ENCODE results near the gene HAO1. TPM values are rescaled to one million over a fixed set of nuclear protein-coding genes. Genes with fewer than 3 reads are reported as not detected.
"Not testable (repeated sequence)": the region's sequence is repeated elsewhere in the genome, so short reads cannot be mapped to it uniquely, and the experiment has no call there.

HAO1 gene
- total RNA-seq, 1 donor from 2014 or later: not detected

GRCh38 chr20:7848351-7848750, 91.9 kb downstream of the HAO1 start:
- no peak for DNase-seq (ENCODE audit: low spot score)
- TF ChIP-seq CTCF (IDR thresholded peaks at IDR 0.05; ENCODE audit: unreplicated experiment): no peak
- Mint-ChIP-seq H3K4me1 (ENCODE audit: unreplicated experiment) (no peaks in the 10 kb centered on the region), H3K27ac (ENCODE audit: unreplicated experiment) (no peak overlapping the region), H3K36me3 (ENCODE audit: low read depth, unreplicated experiment) (no peaks in the 10 kb centered on the region), H3K4me3 (ENCODE audit: unreplicated experiment) (no peak overlapping the region), H3K27me3 (ENCODE audit: unreplicated experiment) (peaks cover 2% of the 10 kb centered on the region), H3K9me3 (ENCODE audit: unreplicated experiment) (no peaks in the 10 kb centered on the region)

- TF ChIP-seq CTCF (IDR thresholded peaks at IDR 0.05; ENCODE audit: unreplicated experiment): no peak
- DNase-seq (ENCODE audit: low spot score): no peak
- Mint-ChIP-seq H3K36me3 (ENCODE audit: low read depth, unreplicated experiment) (no peaks in the 10 kb centered on the region), H3K27me3 (ENCODE audit: unreplicated experiment) (peaks cover 2% of the 10 kb centered on the region), H3K4me3 (ENCODE audit: unreplicated experiment) (no peak overlapping the region), H3K4me1 (ENCODE audit: unreplicated experiment) (no peaks in the 10 kb centered on the region), H3K27ac (ENCODE audit: unreplicated experiment) (no peak overlapping the region), H3K9me3 (ENCODE audit: unreplicated experiment) (no peaks in the 10 kb centered on the region)
These were observed 96.6 kb downstream of the HAO1 start for GRCh38 chr20:7843613-7844012.

- no peak for DNase-seq (ENCODE audit: low spot score)
- no peaks in the 10 kb centered on the region for H3K36me3 Mint-ChIP-seq (ENCODE audit: low read depth, unreplicated experiment)
- no peaks in the 10 kb centered on the region for H3K9me3 Mint-ChIP-seq (ENCODE audit: unreplicated experiment)
- peaks cover 2% of the 10 kb centered on the region for H3K27me3 Mint-ChIP-seq (ENCODE audit: unreplicated experiment)
- H3K4me1 Mint-ChIP-seq (ENCODE audit: unreplicated experiment): no peaks in the 10 kb centered on the region
- H3K4me3 Mint-ChIP-seq (ENCODE audit: unreplicated experiment): no peak overlapping the region
- TF ChIP-seq CTCF (IDR thresholded peaks at IDR 0.05; ENCODE audit: unreplicated experiment): no peak
- no peak overlapping the region for H3K27ac Mint-ChIP-seq (ENCODE audit: unreplicated experiment)
These were observed 98.3 kb downstream of the HAO1 start for GRCh38 chr20:7841971-7842310.

GRCh38 chr20:7841291-7841970, 98.8 kb downstream of the HAO1 start:
- H3K36me3 Mint-ChIP-seq (ENCODE audit: low read depth, unreplicated experiment): no peaks in the 10 kb centered on the region
- H3K27ac Mint-ChIP-seq (ENCODE audit: unreplicated experiment): no peak overlapping the region
- H3K27me3 Mint-ChIP-seq (ENCODE audit: unreplicated experiment): peaks cover 2% of the 10 kb centered on the region
- DNase-seq (ENCODE audit: low spot score): no peak
- H3K4me3 Mint-ChIP-seq (ENCODE audit: unreplicated experiment): no peak overlapping the region
- H3K9me3 Mint-ChIP-seq (ENCODE audit: unreplicated experiment): no peaks in the 10 kb centered on the region
- TF ChIP-seq CTCF (IDR thresholded peaks at IDR 0.05; ENCODE audit: unreplicated experiment): no peak
- H3K4me1 Mint-ChIP-seq (ENCODE audit: unreplicated experiment): no peaks in the 10 kb centered on the region

GRCh38 chr20:7836076-7836475, 104.2 kb downstream of the HAO1 start:
- Mint-ChIP-seq H3K4me1 (ENCODE audit: unreplicated experiment) (no peaks in the 10 kb centered on the region), H3K36me3 (ENCODE audit: low read depth, unreplicated experiment) (no peaks in the 10 kb centered on the region), H3K27me3 (ENCODE audit: unreplicated experiment) (no peaks in the 10 kb centered on the region), H3K27ac (ENCODE audit: unreplicated experiment) (no peak overlapping the region), H3K4me3 (ENCODE audit: unreplicated experiment) (no peak overlapping the region), H3K9me3 (ENCODE audit: unreplicated experiment) (no peaks in the 10 kb centered on the region)
- DNase-seq (ENCODE audit: low spot score): no peak
- TF ChIP-seq CTCF (IDR thresholded peaks at IDR 0.05; ENCODE audit: unreplicated experiment): no peak

- not testable (repeated sequence) for H3K4me3 Mint-ChIP-seq (ENCODE audit: unreplicated experiment); H3K27ac Mint-ChIP-seq (ENCODE audit: unreplicated experiment); H3K9me3 Mint-ChIP-seq (ENCODE audit: unreplicated experiment); H3K36me3 Mint-ChIP-seq (ENCODE audit: low read depth, unreplicated experiment); H3K27me3 Mint-ChIP-seq (ENCODE audit: unreplicated experiment); H3K4me1 Mint-ChIP-seq (ENCODE audit: unreplicated experiment); DNase-seq (ENCODE audit: low spot score)
These were observed 105.8 kb downstream of the HAO1 start for GRCh38 chr20:7834441-7834840.

All from endothelial cell (in vitro differentiated cells).